Panc1 (cell line): ENCODE data around the gene URGCP.

Experiments
- CTCF ChIP-seq: fragments of 450-650 bp; IDR thresholded peaks from 2 replicates; pipeline ENCODE4 v1.5.1; 2017; ENCODE audit warnings: mild to moderate bottlenecking
- POLR2AphosphoS5 ChIP-seq: IDR thresholded peaks from 2 replicates; pipeline ENCODE4 v1.6.1; 2012; ENCODE audit warnings: mild to moderate bottlenecking, low read depth, low read length, moderate library complexity
- REST ChIP-seq, 2 experiments: IDR thresholded peaks; 2 replicates each; pipeline ENCODE4 v1.6.1; 2011 to 2012; ENCODE audit warnings: low read depth in 2 of 2, control low read depth in 1 of 2, low read length in 1 of 2, mild to moderate bottlenecking in 1 of 2, moderate library complexity in 1 of 2; ENCODE audit not compliant: insufficient read depth in 1 of 2

GRCh38 chr7:43884617-43885016 is 21.8 kb downstream of the URGCP start:
- TF ChIP-seq CTCF (no peak), REST (IDR thresholded peaks at IDR 0.05; ENCODE audit: insufficient read depth in 1 of 2, low read depth in 2 of 2, low read length in 1 of 2) (no peak), POLR2AphosphoS5 (no peak)
